Endothelial cell of umbilical vein (primary cell): ENCODE results near the gene KCNS3. TPM values are rescaled to one million over a fixed set of nuclear protein-coding genes. Genes with fewer than 3 reads are reported as not detected.

Experiments used
- BruUV-seq: library from RNA; stranded (reverse); fragments of 400-500 nt; replicated peaks from 2 replicates; lab custom pipeline; 2021; lab: Mats Ljungman, UMichigan
- CTCF ChIA-PET: fragments of 300-600, 350-600 bp; sonication (Branson Sonifier 250); formaldehyde crosslinking; loops from one replicate; lab custom pipeline; 2021; ENCODE audit warnings: antibody characterized with exemption, inconsistent platforms; lab: Charles Lee
- POLR2A ChIA-PET: fragments of 300-600, 350-600 bp; sonication (Branson Sonifier 250); formaldehyde crosslinking; loops from one replicate; lab custom pipeline; 2021; ENCODE audit warnings: antibody characterized with exemption, inconsistent platforms; lab: Charles Lee
- DNase-seq: peaks from one replicate; pipeline ENCODE4 v3.0.0-alpha.2; 2011; ENCODE audit warnings: low read depth, low spot score
- FAIRE-seq: peaks from 2 replicates; lab custom pipeline; 2011; peaks lifted over from hg19 to GRCh38; lab: Jason Lieb, UNC
- H2AFZ ChIP-seq: 2 replicates; pipeline ENCODE4 v1.6.0; 2012; ENCODE audit warnings: low read depth, low read length, control low read depth, inconsistent platforms
- H3K27ac ChIP-seq: 2 replicates; pipeline ENCODE4 v1.5.1; 2011; ENCODE audit warnings: low read depth, mild to moderate bottlenecking, control low read depth, low read length, moderate library complexity; ENCODE audit not compliant: insufficient read depth
- H3K27me3 ChIP-seq, 2 experiments: 2 replicates each; pipeline versions ENCODE4 v1.6.0 to v1.6.1; 2011; ENCODE audit warnings: low read length in 2 of 2, mixed read lengths in 1 of 2; ENCODE audit not compliant: control insufficient read depth in 2 of 2, insufficient read depth in 2 of 2
- H3K36me3 ChIP-seq, 2 experiments: 2 replicates in 1 of 2; 3 replicates in 1 of 2; pipeline ENCODE4 v1.5.1; 2011; ENCODE audit warnings: low read length in 2 of 2, mild to moderate bottlenecking in 1 of 2, moderate library complexity in 1 of 2; ENCODE audit not compliant: control insufficient read depth in 2 of 2, insufficient read depth in 2 of 2; ENCODE audit errors: extremely low read depth in 1 of 2
- H3K4me1 ChIP-seq: 3 replicates; pipeline ENCODE4 v1.5.1; 2011; ENCODE audit warnings: mild to moderate bottlenecking, low read length; ENCODE audit not compliant: control insufficient read depth, insufficient read depth; ENCODE audit errors: extremely low read depth
- H3K4me2 ChIP-seq: 2 replicates; pipeline ENCODE4 v1.6.1; 2011; ENCODE audit warnings: low read length, control low read depth, mixed read lengths; ENCODE audit not compliant: insufficient read depth
- H3K4me3 ChIP-seq, 3 experiments: fragments of 200-600 bp in 1 of 3; sonication (generic), shearing (Covaris generic) in 1 of 3; replicated peaks in 1 of 3; 2 replicates each; pipeline ENCODE4 v1.5.1; 2011 to 2016; ENCODE audit warnings: control low read depth in 3 of 3, low read length in 3 of 3, mild to moderate bottlenecking in 2 of 3, inconsistent platforms in 1 of 3, low read depth in 1 of 3, moderate library complexity in 1 of 3; ENCODE audit not compliant: insufficient read depth in 1 of 3
- H3K79me2 ChIP-seq: 2 replicates; pipeline ENCODE4 v1.6.0; 2012; ENCODE audit warnings: low read length, inconsistent platforms; ENCODE audit not compliant: control insufficient read depth, insufficient read depth
- H3K9ac ChIP-seq: replicated peaks from 2 replicates; pipeline ENCODE3; 2011; ENCODE audit warnings: low read length, control low read depth; ENCODE audit not compliant: insufficient read depth; ENCODE audit errors: extremely low read depth
- H3K9me1 ChIP-seq: replicated peaks from 3 replicates; pipeline ENCODE4 v1.6.0; 2011; ENCODE audit warnings: mild to moderate bottlenecking, low read length; ENCODE audit not compliant: control insufficient read depth, insufficient read depth; ENCODE audit errors: extremely low read depth
- H3K9me3 ChIP-seq: replicated peaks from 2 replicates; pipeline ENCODE4 v1.5.1; 2012; ENCODE audit warnings: low read length, inconsistent platforms; ENCODE audit not compliant: control insufficient read depth, insufficient read depth
- H4K20me1 ChIP-seq: replicated peaks from 2 replicates; pipeline ENCODE3; 2011; ENCODE audit warnings: mild to moderate bottlenecking, low read length; ENCODE audit not compliant: control insufficient read depth, insufficient read depth; ENCODE audit errors: extremely low read depth
- CTCF ChIP-seq, 2 donors: IDR thresholded peaks; 1 replicate in 1 of 2; 2 replicates in 1 of 2; pipeline ENCODE4 v1.5.1; 2011; ENCODE audit warnings: low read length in 2 of 2, mild to moderate bottlenecking in 2 of 2, moderate library complexity in 2 of 2, control low read depth in 1 of 2, inconsistent platforms in 1 of 2, low read depth in 1 of 2; ENCODE audit not compliant: insufficient read depth in 1 of 2; ENCODE audit errors: extremely low read depth in 1 of 2
- EZH2 ChIP-seq: IDR thresholded peaks from 2 replicates; pipeline ENCODE4 v1.6.1; 2012; ENCODE audit warnings: borderline replicate concordance, low read depth, mild to moderate bottlenecking, moderate library complexity, low read length, inconsistent platforms; ENCODE audit not compliant: severe bottlenecking
- FOS ChIP-seq: IDR thresholded peaks from 2 replicates; pipeline ENCODE4 v1.6.1; 2011; ENCODE audit warnings: mild to moderate bottlenecking, low read length, moderate library complexity, borderline replicate concordance; ENCODE audit not compliant: insufficient read depth
- GATA2 ChIP-seq: IDR thresholded peaks from 2 replicates; pipeline ENCODE4 v1.7.0; 2011; ENCODE audit warnings: low read depth, mild to moderate bottlenecking, moderate library complexity, mixed read lengths, low read length; ENCODE audit not compliant: insufficient read length, insufficient read depth
- JUN ChIP-seq: IDR thresholded peaks from 2 replicates; pipeline ENCODE4 v1.6.1; 2011; ENCODE audit warnings: borderline replicate concordance, low read depth; ENCODE audit not compliant: insufficient read length, insufficient read depth
- MAX ChIP-seq: IDR thresholded peaks from 2 replicates; pipeline ENCODE4 v1.6.1; 2011; ENCODE audit not compliant: insufficient read depth, insufficient read length
- MYC ChIP-seq: IDR thresholded peaks from one replicate; pipeline ENCODE4 v1.6.1; 2011; ENCODE audit warnings: mild to moderate bottlenecking, low read depth, low read length
- POLR2A ChIP-seq: IDR thresholded peaks from 2 replicates; pipeline ENCODE4 v1.6.1; 2012; ENCODE audit warnings: low read depth, mild to moderate bottlenecking, control low read depth, low read length
- POLR2AphosphoS5 ChIP-seq: IDR thresholded peaks from 2 replicates; pipeline ENCODE4 v1.6.1; 2012; ENCODE audit warnings: low read depth, mild to moderate bottlenecking, control low read depth, low read length, moderate library complexity; ENCODE audit not compliant: insufficient read depth
- dilution Hi-C: fragments of 300-500 bp; cut with MboI; formaldehyde crosslinking; loops from one replicate; pipeline ENCODE4 v1.15.0; 2019; ENCODE audit warnings: low sequenced_read_pairs; ENCODE audit not compliant: extremely low pct_ligation_motif_present
- intact Hi-C: fragments of 100-400 bp; cut with micrococcal nuclease; formaldehyde crosslinking; loops from one replicate; pipeline ENCODE4 v1.10.0; 2022
- polyA plus RNA-seq, 4 experiments: library from polyadenylated mRNA; depleted of rRNA in 3 of 4; stranded (reverse) in 3 of 4; unstranded in 1 of 4; fragments of >200 nt; gene quantifications; 2 replicates each; pipeline versions ENCODE4 v1.2.1 to v1.2.3, GENCODE V29; 2011 to 2012; ENCODE audit warnings: missing spikeins in 1 of 4
- total RNA-seq: library from RNA; stranded (reverse); gene quantifications from 2 replicates; pipeline ENCODE4 v1.2.3, GENCODE V29; 2021

The KCNS3 gene
- total and polyA plus RNA-seq, 2 donors (not counting 3 experiments of a cell fraction or from before 2014, with no cell fraction given): 0.75 to 2.4 TPM

DNA sequence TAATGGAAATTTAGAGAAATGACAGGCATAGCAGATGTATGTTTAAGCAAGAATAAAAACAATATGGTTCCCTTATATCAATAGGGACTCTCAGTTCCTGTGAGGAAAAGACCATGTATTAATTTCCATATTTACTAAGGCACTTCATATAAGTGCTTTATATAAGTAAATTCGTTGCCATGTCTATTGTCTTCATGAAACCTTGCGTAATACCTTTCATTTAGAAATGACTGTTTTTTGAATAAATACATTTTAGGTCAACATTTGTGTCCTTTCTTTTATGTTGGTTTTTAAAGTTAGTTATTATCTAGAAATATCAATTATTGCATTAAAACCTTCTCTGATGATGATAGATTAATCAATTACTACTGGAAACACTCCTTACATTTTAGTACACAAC, 83.3 kb downstream of the KCNS3 start:
- no peaks in the 10 kb centered on the region for H3K36me3 ChIP-seq
- dilution Hi-C loops: no loop called here

More for the DNA sequence above, 83.3 kb downstream of the KCNS3 start:
- Histone ChIP-seq H2AFZ (no peak overlapping the region), H3K4me2 (no peak overlapping the region), H3K27me3 (no peaks in the 10 kb centered on the region), H4K20me1 (no peaks in the 10 kb centered on the region), H3K79me2 (no peaks in the 10 kb centered on the region), H3K4me1 (no peaks in the 10 kb centered on the region), H3K9me3 (no peaks in the 10 kb centered on the region), H3K27ac (no peak overlapping the region), H3K9ac (no peak overlapping the region), H3K4me3 (no peak overlapping the region), H3K9me1 (no peaks in the 10 kb centered on the region)
- FAIRE-seq: no peak
- no peak for DNase-seq
- TF ChIP-seq POLR2A: no peak
- no peak for TF ChIP-seq FOS
- no peak for TF ChIP-seq GATA2
- no peak for TF ChIP-seq MAX
- TF ChIP-seq CTCF (IDR thresholded peaks at IDR 0.05; ENCODE audit: extremely low read depth in 1 of 2, insufficient read depth in 1 of 2, low read depth in 1 of 2, low read length in 2 of 2): no peak
- no peak for TF ChIP-seq MYC
- TF ChIP-seq EZH2: no peak
- no peak for TF ChIP-seq POLR2AphosphoS5
- TF ChIP-seq JUN: no peak
- POLR2A ChIA-PET: no interaction called here
- CTCF ChIA-PET: no interaction called here
- intact Hi-C loops: no loop called here
- BruUV-seq: no TSS peak
